ENCODE results near the gene ARHGAP26.

The ARHGAP26 gene

DNA sequence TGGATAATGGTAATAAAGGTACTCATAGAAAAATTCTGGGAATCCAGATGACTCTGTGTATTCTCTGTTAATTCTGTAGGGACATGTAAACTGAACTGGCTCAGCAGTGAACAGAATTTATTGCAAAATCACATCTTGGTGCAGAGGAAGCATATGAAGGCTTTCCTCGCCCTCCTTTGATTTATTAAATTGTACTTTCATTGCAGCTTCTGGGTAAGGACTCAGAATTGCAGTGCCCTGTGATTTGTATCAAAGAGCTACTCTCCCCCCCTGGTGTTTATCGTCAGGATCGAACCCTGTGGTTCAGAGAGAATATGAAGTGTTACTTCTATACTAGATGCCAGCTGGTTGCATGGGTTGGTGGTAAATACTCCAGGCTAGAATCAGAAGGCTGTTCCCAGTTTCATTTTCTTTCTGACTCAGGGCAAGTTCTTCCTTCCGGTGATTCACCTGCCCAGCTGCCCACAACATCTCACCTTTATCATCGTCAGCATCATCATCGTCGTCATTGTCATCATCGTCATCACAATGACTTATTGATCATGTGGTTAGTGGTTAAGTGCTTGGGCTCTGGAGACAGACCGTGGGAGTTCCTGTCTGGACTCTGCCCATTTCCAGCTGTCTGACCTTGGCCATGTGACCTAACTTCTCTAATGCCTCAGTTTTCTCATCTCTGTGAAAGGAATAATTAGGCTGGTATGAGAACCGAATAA lies 238.8 kb downstream of the ARHGAP26 start:
- Mint-ChIP-seq H3K27ac (peak overlapping the region; percentile 98 to 99), H3K27me3 (no peaks in the 10 kb centered on the region), H3K36me3 (ENCODE audit: insufficient read depth) (peaks cover 16% of the 10 kb centered on the region), H3K4me1 (ENCODE audit: low read depth in 2 of 2) (peaks cover 44 to 49% of the 10 kb centered on the region in 2 donors), H3K9me3 (no peaks in the 10 kb centered on the region), H3K4me3 (peak overlapping the region; percentile 2 to 62)
- peak; percentile 86 for ATAC-seq (replicated peaks)
- peak; percentile 81 to 87 (median 83) for DNase-seq

DNA sequence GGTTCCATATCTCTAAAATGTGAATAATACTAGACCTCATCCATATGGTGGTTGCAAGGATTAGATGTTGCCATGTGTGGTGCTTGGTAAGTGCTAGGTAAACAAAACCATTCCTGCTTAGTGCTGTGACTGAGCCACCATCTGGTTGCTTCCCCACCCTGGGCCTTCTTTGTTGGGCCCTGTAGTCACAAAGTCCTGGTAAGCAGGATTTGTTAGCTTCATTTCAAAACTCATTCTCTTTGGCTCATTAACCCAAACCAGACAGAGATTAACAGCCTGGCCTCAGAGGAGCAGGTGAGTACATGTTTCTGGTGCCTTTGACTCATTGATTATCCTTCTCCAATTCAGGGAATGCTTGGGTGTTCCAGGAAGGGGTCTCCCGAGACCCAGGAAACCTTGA lies 240.2 kb downstream of the ARHGAP26 start:
- Mint-ChIP-seq H3K27ac (peak overlapping the region; percentile 98 to 99), H3K27me3 (no peaks in the 10 kb centered on the region), H3K4me3 (no peak overlapping the region), H3K36me3 (ENCODE audit: insufficient read depth) (peaks cover 16% of the 10 kb centered on the region), H3K9me3 (no peaks in the 10 kb centered on the region), H3K4me1 (ENCODE audit: low read depth in 2 of 2) (peaks cover 35 to 40% of the 10 kb centered on the region in 2 donors)
- ATAC-seq (replicated peaks) = no peak
- DNase-seq = no peak

DNA sequence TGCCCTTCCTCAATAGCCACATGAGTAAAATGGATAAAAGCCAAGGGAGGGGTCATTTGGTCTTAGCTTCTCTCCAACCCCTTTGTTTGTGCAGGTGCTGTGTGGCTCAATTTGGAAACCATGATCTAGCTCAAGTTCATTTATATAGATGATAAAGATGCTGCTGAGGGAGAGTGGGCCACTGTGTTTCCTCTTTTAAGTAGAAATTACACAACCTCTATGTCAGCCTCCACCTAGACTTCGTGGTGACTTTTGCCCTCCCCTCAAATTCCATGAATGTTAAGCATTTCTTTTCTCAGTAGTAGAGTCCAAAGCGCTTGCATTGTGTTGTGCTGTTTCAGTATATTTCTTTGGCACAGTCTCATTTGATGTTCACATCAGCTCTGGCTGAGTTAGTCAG lies 241.4 kb downstream of the ARHGAP26 start:
- H3K27ac Mint-ChIP-seq = peak overlapping the region; percentile 98 to 99
- no peak for ATAC-seq (replicated peaks)
- H3K4me3 Mint-ChIP-seq = no peak overlapping the region

DNA sequence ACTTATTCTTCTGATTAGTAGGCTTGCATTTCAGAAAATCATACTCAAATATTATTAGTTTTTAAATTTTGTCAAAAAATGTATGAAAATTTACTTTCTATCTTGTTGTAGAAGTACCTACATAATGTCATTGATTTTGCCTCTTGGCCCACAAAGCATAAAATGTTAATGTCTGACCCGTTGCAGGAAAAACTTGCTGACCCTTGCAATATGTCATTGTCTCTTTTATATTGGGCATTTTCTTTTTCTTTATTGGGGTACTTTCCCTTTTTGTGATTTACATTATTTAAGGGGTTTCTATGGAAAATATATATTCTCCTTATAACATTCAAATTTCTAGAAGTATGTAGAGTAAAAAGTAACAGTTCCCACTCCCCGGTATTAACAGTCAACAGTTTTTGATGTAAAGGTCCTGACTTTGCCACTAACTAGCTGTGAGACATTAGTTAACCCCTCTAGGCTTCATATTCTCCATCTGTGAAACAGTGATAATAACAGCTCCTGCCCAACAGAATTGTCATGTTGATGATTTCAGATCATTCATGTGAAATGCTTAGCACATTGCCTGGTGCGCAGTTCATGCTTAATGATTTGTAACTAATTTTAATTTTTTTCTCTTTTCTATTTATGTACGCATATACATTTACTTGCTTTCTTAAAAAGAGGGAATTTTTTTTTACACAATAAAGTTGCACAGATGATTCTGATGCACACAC lies 243.2 kb downstream of the ARHGAP26 start:
- H3K36me3 Mint-ChIP-seq (ENCODE audit: insufficient read depth) = peaks cover 16% of the 10 kb centered on the region
- no peaks in the 10 kb centered on the region for H3K27me3 Mint-ChIP-seq
- peaks cover 20 to 21% of the 10 kb centered on the region in 2 donors for H3K4me1 Mint-ChIP-seq (ENCODE audit: low read depth in 2 of 2)
- DNase-seq = no peak
- H3K27ac Mint-ChIP-seq = peak overlapping the region; percentile 10 to 71
- no peak for ATAC-seq (replicated peaks)
- no peaks in the 10 kb centered on the region for H3K9me3 Mint-ChIP-seq
- no peak overlapping the region for H3K4me3 Mint-ChIP-seq

More for the DNA sequence above, 241.4 kb downstream of the ARHGAP26 start:
- Mint-ChIP-seq H3K27me3 (no peaks in the 10 kb centered on the region), H3K4me1 (ENCODE audit: low read depth in 2 of 2) (peaks cover 27 to 29% of the 10 kb centered on the region in 2 donors), H3K36me3 (ENCODE audit: insufficient read depth) (peaks cover 16% of the 10 kb centered on the region), H3K9me3 (no peaks in the 10 kb centered on the region)
- DNase-seq = no peak

DNA sequence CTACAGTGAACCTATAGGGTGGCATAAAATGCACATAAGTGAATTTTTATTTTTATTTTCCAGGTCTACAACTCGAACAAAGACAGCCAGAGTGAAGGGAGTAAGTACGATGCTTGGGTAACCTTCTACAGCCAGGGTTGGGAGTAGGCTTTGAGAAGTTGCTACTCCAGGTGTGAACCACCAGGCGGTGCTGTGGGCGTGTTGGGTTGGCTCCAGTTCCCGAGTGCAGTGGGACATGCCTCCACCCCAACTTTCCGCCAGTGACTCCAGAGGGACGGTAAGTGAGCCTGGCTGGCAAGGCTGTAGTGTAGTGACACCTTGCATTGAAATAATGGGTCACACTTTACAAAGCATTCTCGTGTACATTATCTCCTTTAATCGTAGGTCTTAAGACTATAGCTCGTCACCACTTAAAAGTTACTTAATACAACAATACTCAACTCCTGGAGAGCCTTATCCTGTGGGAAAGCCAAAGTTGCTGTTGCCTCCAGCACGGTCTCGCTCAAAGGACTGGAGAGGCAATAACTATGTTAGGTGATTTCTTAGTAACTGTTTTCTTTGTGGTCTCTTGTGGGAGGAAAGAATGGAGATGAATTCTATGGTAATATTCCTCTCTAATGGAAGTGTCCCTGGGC lies 244.0 kb downstream of the ARHGAP26 start:
- H3K9me3 Mint-ChIP-seq = no peaks in the 10 kb centered on the region
- peak overlapping the region in 1 of 2 donors; percentile 71 for H3K27ac Mint-ChIP-seq
- H3K27me3 Mint-ChIP-seq = no peaks in the 10 kb centered on the region
- peaks cover 19 to 24% of the 10 kb centered on the region in 2 donors for H3K4me1 Mint-ChIP-seq (ENCODE audit: low read depth in 2 of 2)
- no peak for DNase-seq
- peaks cover 13% of the 10 kb centered on the region for H3K36me3 Mint-ChIP-seq (ENCODE audit: insufficient read depth)
- no peak for ATAC-seq (replicated peaks)
- H3K4me3 Mint-ChIP-seq = no peak overlapping the region

DNA sequence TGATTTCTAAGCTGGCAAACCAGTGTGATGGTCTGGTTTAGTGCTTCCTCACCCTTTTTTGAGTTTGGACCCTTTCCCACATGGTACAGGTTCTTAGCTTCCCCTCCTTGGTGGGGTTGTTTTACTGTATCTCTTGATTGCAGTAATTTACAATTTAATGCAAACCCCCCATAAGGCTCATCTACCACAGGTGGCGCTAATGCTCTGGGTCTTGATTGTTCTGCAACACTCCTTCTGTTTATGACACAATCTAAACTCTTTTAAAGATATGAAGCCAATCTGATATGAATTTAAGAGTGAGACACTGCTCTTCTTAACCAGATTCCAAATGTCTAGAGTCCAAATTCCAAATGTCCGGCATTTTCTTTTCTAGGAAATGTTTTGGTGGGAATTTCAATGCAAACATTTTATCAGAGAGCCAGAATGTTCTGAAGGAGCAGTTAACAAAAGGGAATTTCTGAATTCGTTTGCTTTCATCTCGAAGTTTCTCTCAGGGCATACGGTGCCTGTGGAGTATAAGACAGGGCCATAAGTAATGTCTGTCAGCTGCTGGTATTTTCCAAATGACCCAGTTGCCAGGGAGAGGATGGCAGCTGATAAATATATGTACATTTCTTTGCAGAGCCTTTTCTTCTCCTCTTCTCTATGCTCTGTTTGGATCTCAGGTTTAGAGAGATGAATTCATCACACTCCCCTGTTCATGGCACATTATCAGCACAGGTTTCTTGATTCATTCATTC lies 246.8 kb downstream of the ARHGAP26 start:
- Mint-ChIP-seq H3K36me3 (ENCODE audit: insufficient read depth) (peaks cover 8% of the 10 kb centered on the region), H3K27ac (peak overlapping the region; percentile 5 to 36), H3K9me3 (no peaks in the 10 kb centered on the region), H3K4me3 (no peak overlapping the region), H3K27me3 (no peaks in the 10 kb centered on the region), H3K4me1 (ENCODE audit: low read depth in 2 of 2) (peaks cover 7 to 29% of the 10 kb centered on the region in 2 donors)
- DNase-seq (peak; percentile 32 to 48 (median 36)), ATAC-seq (replicated peaks) (peak; percentile 64)

DNA sequence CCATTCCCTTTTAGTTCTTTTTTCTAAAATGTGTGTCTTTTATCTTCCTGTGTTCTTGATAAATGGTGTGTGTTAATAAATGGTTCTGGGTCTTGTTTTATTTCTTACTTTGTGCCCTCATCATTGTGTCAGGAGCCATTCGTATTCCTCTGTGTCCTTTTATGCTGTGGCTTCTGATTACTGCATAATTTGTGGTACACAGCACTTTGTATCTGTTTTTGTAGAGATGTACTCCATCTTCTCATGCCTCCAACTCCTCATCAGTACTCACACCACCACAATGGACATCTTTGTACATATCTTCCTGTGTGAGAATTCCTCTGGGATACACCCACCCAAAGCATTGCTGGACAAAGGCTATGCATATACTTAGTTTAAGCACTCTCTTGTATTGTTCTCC lies 247.4 kb downstream of the ARHGAP26 start:
- H3K27me3 Mint-ChIP-seq = no peaks in the 10 kb centered on the region
- H3K27ac Mint-ChIP-seq = peak overlapping the region in 1 of 2 donors; percentile 36
- DNase-seq = no peak
- no peak overlapping the region for H3K4me3 Mint-ChIP-seq
- ATAC-seq (replicated peaks) = no peak
- no peaks in the 10 kb centered on the region for H3K9me3 Mint-ChIP-seq
- H3K4me1 Mint-ChIP-seq (ENCODE audit: low read depth in 2 of 2) = peaks cover 7 to 29% of the 10 kb centered on the region in 2 donors
- peaks cover 8% of the 10 kb centered on the region for H3K36me3 Mint-ChIP-seq (ENCODE audit: insufficient read depth)

DNA sequence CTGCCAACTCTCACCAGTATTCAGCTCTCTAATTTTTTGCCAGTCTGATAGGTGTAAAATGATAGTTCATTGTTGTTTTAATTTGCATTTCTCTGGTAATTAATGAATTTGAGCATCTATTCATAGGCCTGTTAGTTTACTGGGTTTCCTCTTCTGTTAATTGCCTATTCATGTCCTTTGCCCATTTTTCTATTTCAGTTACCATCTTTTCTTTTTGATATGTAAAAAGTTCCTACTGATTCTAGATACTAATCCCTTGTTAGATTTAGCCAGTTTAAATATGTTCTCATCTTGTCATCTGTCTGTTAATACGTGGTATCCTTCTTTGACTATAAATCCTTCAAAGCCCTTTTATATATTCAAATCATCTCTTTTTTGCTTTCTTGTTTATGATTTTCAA lies 247.8 kb downstream of the ARHGAP26 start:
- no peak for ATAC-seq (replicated peaks)
- no peak for DNase-seq
- Mint-ChIP-seq H3K27ac (peak overlapping the region in 1 of 2 donors; percentile 36), H3K4me1 (ENCODE audit: low read depth in 2 of 2) (peaks cover 10 to 29% of the 10 kb centered on the region in 2 donors), H3K4me3 (no peak overlapping the region), H3K36me3 (ENCODE audit: insufficient read depth) (peaks cover 11% of the 10 kb centered on the region), H3K9me3 (no peaks in the 10 kb centered on the region), H3K27me3 (no peaks in the 10 kb centered on the region)

DNA sequence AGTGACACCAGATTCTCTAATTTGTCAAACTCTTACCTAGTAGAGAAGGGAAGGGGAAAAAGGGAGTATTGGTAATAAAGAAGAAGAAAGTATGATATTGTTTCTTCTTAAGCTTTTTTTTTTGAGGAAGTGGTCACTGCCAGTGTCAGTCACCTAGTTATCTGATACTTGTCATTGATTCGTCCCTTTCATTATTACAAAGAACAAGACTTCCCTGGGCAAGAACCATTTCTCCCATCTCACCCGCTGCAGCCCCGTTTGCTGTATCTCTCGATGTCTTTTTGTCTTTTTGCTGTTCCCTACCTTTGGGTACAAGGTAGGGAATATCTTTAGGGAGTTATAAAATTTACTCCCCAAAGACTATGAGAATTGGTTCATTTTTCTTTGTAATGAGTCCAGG lies 249.0 kb downstream of the ARHGAP26 start:
- ATAC-seq (replicated peaks) (no peak), DNase-seq (no peak)
- Mint-ChIP-seq H3K27me3 (no peaks in the 10 kb centered on the region), H3K36me3 (ENCODE audit: insufficient read depth) (peaks cover 11% of the 10 kb centered on the region), H3K4me3 (no peak overlapping the region), H3K9me3 (no peaks in the 10 kb centered on the region), H3K27ac (peak overlapping the region; percentile 44 to 65), H3K4me1 (ENCODE audit: low read depth in 2 of 2) (peaks cover 22 to 40% of the 10 kb centered on the region in 2 donors)

DNA sequence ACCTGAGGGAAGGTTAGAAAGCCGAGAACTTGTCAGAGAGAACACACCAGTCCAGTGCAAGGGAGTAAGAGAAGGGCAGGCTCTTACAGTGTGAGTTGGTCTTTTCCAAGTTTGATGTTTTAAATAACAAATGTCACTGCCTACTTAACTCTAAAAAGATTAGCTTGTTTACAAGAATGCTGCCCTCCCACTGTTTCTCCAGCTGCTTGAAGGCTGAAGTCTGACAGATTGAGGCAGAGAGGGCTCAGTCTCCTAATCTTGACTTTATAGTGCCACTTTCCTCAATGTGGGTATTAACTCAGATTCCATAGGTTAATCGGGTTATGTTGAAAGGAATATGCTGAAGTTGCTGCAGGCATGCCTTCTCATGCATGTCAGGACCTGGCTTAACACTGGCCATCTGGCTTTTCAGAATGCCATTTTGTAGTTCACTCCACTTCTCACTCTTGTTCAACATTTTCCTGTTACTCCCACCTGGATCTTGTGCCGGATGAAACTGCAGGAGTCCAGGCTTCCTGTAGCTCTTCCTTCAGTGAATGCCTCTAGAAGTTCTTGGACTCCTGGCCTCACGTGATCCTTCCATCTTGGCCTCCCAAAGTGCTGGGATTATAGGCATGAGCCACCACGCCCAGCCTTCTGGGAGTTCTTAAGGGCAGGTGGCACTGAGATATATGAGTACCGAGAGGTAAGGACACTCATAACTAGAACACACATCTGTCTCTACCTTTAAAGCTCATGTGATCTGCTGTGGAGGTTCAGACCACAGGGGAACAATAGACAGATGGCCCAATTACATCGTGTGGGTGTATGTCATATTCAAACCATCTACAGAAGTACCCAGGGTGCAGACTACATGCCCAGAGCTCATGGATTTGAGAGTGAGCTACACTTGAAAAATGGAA lies 249.7 kb downstream of the ARHGAP26 start:
- H3K4me3 Mint-ChIP-seq = no peak overlapping the region
- ATAC-seq (replicated peaks) = peak; percentile 30
- no peaks in the 10 kb centered on the region for H3K27me3 Mint-ChIP-seq
- peaks cover 25 to 44% of the 10 kb centered on the region in 2 donors for H3K4me1 Mint-ChIP-seq (ENCODE audit: low read depth in 2 of 2)
- no peaks in the 10 kb centered on the region for H3K9me3 Mint-ChIP-seq
- H3K36me3 Mint-ChIP-seq (ENCODE audit: insufficient read depth) = peaks cover 11% of the 10 kb centered on the region
- H3K27ac Mint-ChIP-seq = peak overlapping the region; percentile 55 to 65
- no peak for DNase-seq

DNA sequence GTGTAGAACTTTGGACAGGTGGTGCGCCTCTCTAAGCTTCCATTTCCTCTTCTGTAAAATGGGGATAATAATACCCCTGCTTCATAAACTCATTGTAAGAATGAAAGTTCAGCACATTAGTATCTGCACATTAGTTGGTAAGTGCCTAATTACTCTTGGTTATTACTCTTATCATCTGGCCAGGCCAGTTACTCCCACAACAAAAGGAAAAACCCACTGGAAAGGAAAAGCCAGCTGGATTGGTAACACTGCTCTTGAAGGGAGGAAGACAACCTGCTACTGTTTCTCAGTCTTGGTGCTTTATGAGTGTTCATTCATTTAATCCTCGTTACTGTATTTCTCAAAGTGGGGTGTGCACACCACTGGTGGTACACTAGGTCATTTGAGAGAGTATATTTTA lies 251.4 kb downstream of the ARHGAP26 start:
- peaks cover 11% of the 10 kb centered on the region for H3K36me3 Mint-ChIP-seq (ENCODE audit: insufficient read depth)
- no peaks in the 10 kb centered on the region for H3K9me3 Mint-ChIP-seq
- DNase-seq = no peak
- peak overlapping the region in 1 of 2 donors; percentile 55 for H3K27ac Mint-ChIP-seq
- no peaks in the 10 kb centered on the region for H3K27me3 Mint-ChIP-seq
- H3K4me3 Mint-ChIP-seq = no peak overlapping the region
- no peak for ATAC-seq (replicated peaks)
- H3K4me1 Mint-ChIP-seq (ENCODE audit: low read depth in 2 of 2) = peaks cover 29 to 44% of the 10 kb centered on the region in 2 donors

DNA sequence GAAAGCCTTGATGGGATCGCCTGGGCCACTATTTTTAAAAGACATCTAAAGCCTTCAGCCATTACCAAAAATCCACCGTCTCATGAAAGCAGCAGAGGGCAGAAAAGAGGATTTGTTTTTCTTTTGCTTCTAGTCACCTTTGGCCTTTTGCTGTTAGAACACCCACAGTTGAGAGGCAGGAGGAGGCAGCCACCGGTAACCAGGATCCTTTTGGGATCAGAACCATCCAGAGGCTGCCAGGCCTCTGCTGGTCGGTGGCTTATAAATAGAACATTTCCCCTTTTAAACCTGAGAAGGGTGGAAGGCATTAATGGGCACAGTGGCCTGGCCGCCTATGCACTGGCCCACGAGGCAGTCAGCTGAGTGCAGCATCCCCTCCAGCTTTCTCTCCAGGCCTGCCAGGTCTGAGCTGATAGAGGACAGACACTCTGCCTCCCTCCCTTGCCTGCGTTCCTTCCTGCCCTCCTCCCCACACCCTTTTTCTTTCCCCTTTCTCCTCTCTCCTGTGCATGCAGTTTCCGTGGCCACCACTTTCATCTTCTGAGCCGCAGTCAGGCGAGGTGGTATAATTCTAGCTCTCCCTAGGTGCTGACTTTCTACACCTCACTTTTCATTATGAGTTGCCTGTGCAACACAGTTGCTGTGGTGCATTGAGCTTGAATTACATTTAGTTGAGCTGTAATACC lies 253.4 kb downstream of the ARHGAP26 start:
- ATAC-seq (replicated peaks) (peak; percentile 81), DNase-seq (peak in 2 of 3 experiments; percentile 9 to 24)
- Mint-ChIP-seq H3K4me3 (peak overlapping the region in 1 of 2 donors; percentile 23), H3K9me3 (no peaks in the 10 kb centered on the region), H3K4me1 (ENCODE audit: low read depth in 2 of 2) (peaks cover 26 to 34% of the 10 kb centered on the region in 2 donors), H3K27me3 (no peaks in the 10 kb centered on the region), H3K27ac (peak overlapping the region; percentile 72 to 79), H3K36me3 (ENCODE audit: insufficient read depth) (peaks cover 11% of the 10 kb centered on the region)

Measured in effector memory CD8-positive, alpha-beta T cell (primary cell).